GM12801 (cell line): ENCODE data around the gene IDH2.

Source experiments
- CTCF ChIP-seq: IDR thresholded peaks from one replicate; pipeline ENCODE4 v1.5.1; 2011; ENCODE audit warnings: control low read depth; ENCODE audit not compliant: insufficient read length; ENCODE audit errors: extremely low read depth

IDH2 gene

GRCh38 chr15:90054618-90055097 lies 47.6 kb downstream of the IDH2 start:
- TF ChIP-seq CTCF = no peak

- no peak for TF ChIP-seq CTCF
Measured at GRCh38 chr15:90053685-90054466, 48.4 kb downstream of the IDH2 start.

GRCh38 chr15:90051874-90052273 lies 50.4 kb downstream of the IDH2 start:
- no peak for TF ChIP-seq CTCF

- TF ChIP-seq CTCF = no peak
Measured at GRCh38 chr15:90049666-90050604, 52.3 kb downstream of the IDH2 start.

GRCh38 chr15:90049030-90049429 lies 53.2 kb downstream of the IDH2 start:
- no peak for TF ChIP-seq CTCF

- no peak for TF ChIP-seq CTCF
Measured at GRCh38 chr15:90047956-90048575, 54.2 kb downstream of the IDH2 start.

- TF ChIP-seq CTCF = no peak
Measured at GRCh38 chr15:90046911-90047392, 55.3 kb downstream of the IDH2 start.
